K562 (cell line): ENCODE results near the gene FXYD1. TPM values are rescaled to one million over a fixed set of nuclear protein-coding genes. Genes with fewer than 3 reads are reported as not detected.

ENCODE experiments used
- LARP7 ChIP-seq: fragments of 450-650 bp; IDR thresholded peaks from 2 replicates; pipeline ENCODE4 v1.6.1; 2016
- MTF1 ChIP-seq: fragments of 250-450 bp; sonication (Bioruptor Pico); IDR thresholded peaks from 2 replicates; pipeline ENCODE4 v1.9.0; 2021; ENCODE audit warnings: moderate library complexity, mild to moderate bottlenecking, inconsistent platforms, borderline replicate concordance
- PKNOX1 ChIP-seq: fragments of 450-650 bp; IDR thresholded peaks from 2 replicates; pipeline ENCODE4 v1.6.1; 2016
- SMAD4 ChIP-seq: fragments of 250-450 bp; sonication (Bioruptor Pico); conservative IDR thresholded peaks from 2 replicates; pipeline ENCODE4 v1.8.0; 2021; ENCODE audit warnings: inconsistent platforms, mild to moderate bottlenecking, moderate library complexity
- ZNF12 ChIP-seq: sonication (generic); formaldehyde crosslinking; IDR thresholded peaks from 2 replicates; pipeline ENCODE4 v1.4.0; 2020; ENCODE audit warnings: mild to moderate bottlenecking, missing genetic modification reagents
- ZNF146 ChIP-seq: IDR thresholded peaks from one replicate; pipeline ENCODE4 v1.6.1; 2018; ENCODE audit warnings: missing compliant biosample characterization; ENCODE audit not compliant: unreplicated experiment
- ZNF431 ChIP-seq: sonication (generic); formaldehyde crosslinking; IDR thresholded peaks from 2 replicates; pipeline ENCODE4 v1.8.0; 2022; ENCODE audit warnings: mild to moderate bottlenecking, missing genetic modification reagents
- polyA plus RNA-seq, 8 experiments: library from polyadenylated mRNA; depleted of rRNA in 4 of 8; stranded (reverse) in 5 of 8; unstranded in 3 of 8; fragments of >200 nt; fragmentation: Nextera tagmentation in 2 of 8; fragmentation: Illumina TruSeq in 1 of 8; extraction: Ambion mirVana in 2 of 8; extraction: Trizol in 1 of 8; gene quantifications; 2 replicates each; pipeline versions ENCODE4 v1.2.1 to v1.2.3, GENCODE V29; 2011 to 2014; ENCODE audit warnings: inconsistent platforms in 1 of 8, missing spikeins in 1 of 8
- total RNA-seq, 7 experiments: library from RNA; depleted of rRNA in 6 of 7; stranded (reverse); fragments of >200 nt in 6 of 7; fragmentation: Illumina TruSeq in 2 of 7; extraction: Trizol in 2 of 7; gene quantifications; 2 replicates each; pipeline versions ENCODE4 v1.2.1 to v1.2.3, GENCODE V29; 2011 to 2021; ENCODE audit warnings: low replicate concordance in 1 of 7
- TF ChIP-seq, protein P1 (sequence below): sonication (generic); formaldehyde crosslinking; IDR thresholded peaks from 2 replicates; pipeline ENCODE4 v1.8.0; 2023; ENCODE audit warnings: missing genetic modification reagents, mild to moderate bottlenecking, borderline replicate concordance
- TF ChIP-seq, protein P2 (sequence below): sonication (generic); formaldehyde crosslinking; IDR thresholded peaks from 2 replicates; pipeline ENCODE4 v1.8.0; 2022; ENCODE audit warnings: missing genetic modification reagents, mild to moderate bottlenecking, borderline replicate concordance
- TF ChIP-seq, protein P3 (sequence below): fragments of 450-650 bp; formaldehyde crosslinking; IDR thresholded peaks from 2 replicates; pipeline ENCODE4 v1.4.0; 2022; ENCODE audit warnings: mild to moderate bottlenecking, moderate library complexity

FXYD1 gene
- total and polyA plus RNA-seq, 9 of the 15 experiments (the other 6 are each of a cell fraction or from before 2014, with no cell fraction given): 0.40 to 3.2 (median 1.8) TPM; not detected in 3

- TF ChIP-seq, protein P1, sequence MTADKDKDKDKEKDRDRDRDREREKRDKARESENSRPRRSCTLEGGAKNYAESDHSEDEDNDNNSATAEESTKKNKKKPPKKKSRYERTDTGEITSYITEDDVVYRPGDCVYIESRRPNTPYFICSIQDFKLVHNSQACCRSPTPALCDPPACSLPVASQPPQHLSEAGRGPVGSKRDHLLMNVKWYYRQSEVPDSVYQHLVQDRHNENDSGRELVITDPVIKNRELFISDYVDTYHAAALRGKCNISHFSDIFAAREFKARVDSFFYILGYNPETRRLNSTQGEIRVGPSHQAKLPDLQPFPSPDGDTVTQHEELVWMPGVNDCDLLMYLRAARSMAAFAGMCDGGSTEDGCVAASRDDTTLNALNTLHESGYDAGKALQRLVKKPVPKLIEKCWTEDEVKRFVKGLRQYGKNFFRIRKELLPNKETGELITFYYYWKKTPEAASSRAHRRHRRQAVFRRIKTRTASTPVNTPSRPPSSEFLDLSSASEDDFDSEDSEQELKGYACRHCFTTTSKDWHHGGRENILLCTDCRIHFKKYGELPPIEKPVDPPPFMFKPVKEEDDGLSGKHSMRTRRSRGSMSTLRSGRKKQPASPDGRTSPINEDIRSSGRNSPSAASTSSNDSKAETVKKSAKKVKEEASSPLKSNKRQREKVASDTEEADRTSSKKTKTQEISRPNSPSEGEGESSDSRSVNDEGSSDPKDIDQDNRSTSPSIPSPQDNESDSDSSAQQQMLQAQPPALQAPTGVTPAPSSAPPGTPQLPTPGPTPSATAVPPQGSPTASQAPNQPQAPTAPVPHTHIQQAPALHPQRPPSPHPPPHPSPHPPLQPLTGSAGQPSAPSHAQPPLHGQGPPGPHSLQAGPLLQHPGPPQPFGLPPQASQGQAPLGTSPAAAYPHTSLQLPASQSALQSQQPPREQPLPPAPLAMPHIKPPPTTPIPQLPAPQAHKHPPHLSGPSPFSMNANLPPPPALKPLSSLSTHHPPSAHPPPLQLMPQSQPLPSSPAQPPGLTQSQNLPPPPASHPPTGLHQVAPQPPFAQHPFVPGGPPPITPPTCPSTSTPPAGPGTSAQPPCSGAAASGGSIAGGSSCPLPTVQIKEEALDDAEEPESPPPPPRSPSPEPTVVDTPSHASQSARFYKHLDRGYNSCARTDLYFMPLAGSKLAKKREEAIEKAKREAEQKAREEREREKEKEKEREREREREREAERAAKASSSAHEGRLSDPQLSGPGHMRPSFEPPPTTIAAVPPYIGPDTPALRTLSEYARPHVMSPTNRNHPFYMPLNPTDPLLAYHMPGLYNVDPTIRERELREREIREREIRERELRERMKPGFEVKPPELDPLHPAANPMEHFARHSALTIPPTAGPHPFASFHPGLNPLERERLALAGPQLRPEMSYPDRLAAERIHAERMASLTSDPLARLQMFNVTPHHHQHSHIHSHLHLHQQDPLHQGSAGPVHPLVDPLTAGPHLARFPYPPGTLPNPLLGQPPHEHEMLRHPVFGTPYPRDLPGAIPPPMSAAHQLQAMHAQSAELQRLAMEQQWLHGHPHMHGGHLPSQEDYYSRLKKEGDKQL (CRISPR knock-in tag): no peak
- TF ChIP-seq ZNF12 (CRISPR knock-in tag): no peak
- TF ChIP-seq PKNOX1: peak; percentile 56
- TF ChIP-seq, protein P2, sequence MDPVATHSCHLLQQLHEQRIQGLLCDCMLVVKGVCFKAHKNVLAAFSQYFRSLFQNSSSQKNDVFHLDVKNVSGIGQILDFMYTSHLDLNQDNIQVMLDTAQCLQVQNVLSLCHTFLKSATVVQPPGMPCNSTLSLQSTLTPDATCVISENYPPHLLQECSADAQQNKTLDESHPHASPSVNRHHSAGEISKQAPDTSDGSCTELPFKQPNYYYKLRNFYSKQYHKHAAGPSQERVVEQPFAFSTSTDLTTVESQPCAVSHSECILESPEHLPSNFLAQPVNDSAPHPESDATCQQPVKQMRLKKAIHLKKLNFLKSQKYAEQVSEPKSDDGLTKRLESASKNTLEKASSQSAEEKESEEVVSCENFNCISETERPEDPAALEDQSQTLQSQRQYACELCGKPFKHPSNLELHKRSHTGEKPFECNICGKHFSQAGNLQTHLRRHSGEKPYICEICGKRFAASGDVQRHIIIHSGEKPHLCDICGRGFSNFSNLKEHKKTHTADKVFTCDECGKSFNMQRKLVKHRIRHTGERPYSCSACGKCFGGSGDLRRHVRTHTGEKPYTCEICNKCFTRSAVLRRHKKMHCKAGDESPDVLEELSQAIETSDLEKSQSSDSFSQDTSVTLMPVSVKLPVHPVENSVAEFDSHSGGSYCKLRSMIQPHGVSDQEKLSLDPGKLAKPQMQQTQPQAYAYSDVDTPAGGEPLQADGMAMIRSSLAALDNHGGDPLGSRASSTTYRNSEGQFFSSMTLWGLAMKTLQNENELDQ (CRISPR knock-in tag): 0 out of 2 replicates have a peak, but pooled peaks have one; percentile 51
- TF ChIP-seq, protein P3, sequence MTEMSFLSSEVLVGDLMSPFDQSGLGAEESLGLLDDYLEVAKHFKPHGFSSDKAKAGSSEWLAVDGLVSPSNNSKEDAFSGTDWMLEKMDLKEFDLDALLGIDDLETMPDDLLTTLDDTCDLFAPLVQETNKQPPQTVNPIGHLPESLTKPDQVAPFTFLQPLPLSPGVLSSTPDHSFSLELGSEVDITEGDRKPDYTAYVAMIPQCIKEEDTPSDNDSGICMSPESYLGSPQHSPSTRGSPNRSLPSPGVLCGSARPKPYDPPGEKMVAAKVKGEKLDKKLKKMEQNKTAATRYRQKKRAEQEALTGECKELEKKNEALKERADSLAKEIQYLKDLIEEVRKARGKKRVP: no peak
- no peak for TF ChIP-seq MTF1
- TF ChIP-seq ZNF431 (CRISPR knock-in tag): no peak
- no peak for TF ChIP-seq ZNF146
- TF ChIP-seq LARP7: no peak; the same call in 1 of the 2 replicates
- peak; percentile 18; the same call in 1 of the 2 replicates for TF ChIP-seq SMAD4 (CRISPR knock-in tag)
These were observed 3.2 kb upstream of the FXYD1 start (continued) for GRCh38 chr19:35135389-35135909.
